K562 (cell line): ENCODE measurements around the gene ZNRF1. TPM values are rescaled to one million over a fixed set of nuclear protein-coding genes. Genes with fewer than 3 reads are reported as not detected.
A peak's percentile ranks its signal among the peaks of the same experiment; 100 is the strongest.

Experiments
- FOXJ2 ChIP-seq: fragments of 200-800 bp; sonication (Bioruptor generic); IDR thresholded peaks from 2 replicates; pipeline ENCODE4 v1.6.1; 2016; ENCODE audit warnings: missing genetic modification characterization, missing compliant biosample characterization
- GMEB1 ChIP-seq: fragments of 250-450 bp; sonication (Bioruptor Pico); IDR thresholded peaks from 2 replicates; pipeline ENCODE4 v1.4.0; 2020; ENCODE audit warnings: mild to moderate bottlenecking
- GTF2F1 ChIP-seq: IDR thresholded peaks from 2 replicates; pipeline ENCODE4 v1.6.1; 2011; ENCODE audit warnings: low read depth, low read length, improper control_type of control experiment
- HOXB6 ChIP-seq: fragments of 250-450 bp; sonication (Bioruptor Pico); IDR thresholded peaks from 2 replicates; pipeline ENCODE4 v1.5.1; 2022; ENCODE audit warnings: mild to moderate bottlenecking, borderline replicate concordance
- MYBL2 ChIP-seq, 2 experiments: fragments of 450-650 bp in 1 of 2; sonication (generic) in 1 of 2; formaldehyde crosslinking in 1 of 2; IDR thresholded peaks; 2 replicates each; pipeline versions ENCODE4 v1.6.1 to v1.8.1; 2017 to 2022; ENCODE audit warnings: borderline replicate concordance in 1 of 2, inconsistent platforms in 1 of 2, low read depth in 1 of 2, mild to moderate bottlenecking in 1 of 2, missing genetic modification reagents in 1 of 2, moderate library complexity in 1 of 2
- NR3C1 ChIP-seq: sonication (generic); formaldehyde crosslinking; IDR thresholded peaks from 2 replicates; pipeline ENCODE4 v1.8.1; 2022; ENCODE audit warnings: missing genetic modification reagents
- PHTF2 ChIP-seq: fragments of 250-450 bp; sonication (Bioruptor Pico); IDR thresholded peaks from 2 replicates; pipeline ENCODE4 v1.5.0; 2021; ENCODE audit warnings: mild to moderate bottlenecking
- PTRF ChIP-seq: fragments of 450-650 bp; IDR thresholded peaks from 2 replicates; pipeline ENCODE4 v1.6.1; 2016; ENCODE audit warnings: mild to moderate bottlenecking, missing genetic modification characterization, missing compliant biosample characterization
- RBM14 ChIP-seq: fragments of 200-400 bp; formaldehyde crosslinking; IDR thresholded peaks from 2 replicates; pipeline ENCODE4 v1.6.1; 2018; ENCODE audit warnings: low read depth, mild to moderate bottlenecking, low read length, moderate library complexity, borderline replicate concordance; ENCODE audit not compliant: insufficient read depth
- SIRT6 ChIP-seq: IDR thresholded peaks from one replicate; pipeline ENCODE4 v1.6.1; 2012; ENCODE audit warnings: low read depth, mild to moderate bottlenecking, control low read depth, inconsistent platforms, low read length, moderate library complexity
- SMC3 ChIP-seq: conservative IDR thresholded peaks from 2 replicates; pipeline ENCODE4 v1.6.1; 2011; ENCODE audit warnings: low read depth, low read length, improper control_type of control experiment; ENCODE audit not compliant: insufficient read depth
- SPI1 ChIP-seq: IDR thresholded peaks from 2 replicates; pipeline ENCODE4 v1.6.1; 2011; ENCODE audit warnings: low read depth, low read length, control low read depth, borderline replicate concordance
- TAF15 ChIP-seq: fragments of 200-400 bp; formaldehyde crosslinking; IDR thresholded peaks from 2 replicates; pipeline ENCODE4 v1.6.1; 2017; ENCODE audit warnings: mild to moderate bottlenecking, low read depth, low read length, moderate library complexity
- U2AF2 ChIP-seq: fragments of 200-400 bp; formaldehyde crosslinking; optimal IDR thresholded peaks from 2 replicates; pipeline ENCODE3; 2017; ENCODE audit warnings: low read depth, mild to moderate bottlenecking, low read length
- ZC3H11A ChIP-seq: IDR thresholded peaks from 2 replicates; pipeline ENCODE4 v1.6.1; 2012; ENCODE audit warnings: low read depth, low read length, improper control_type of control experiment
- ZFPM2 ChIP-seq: fragments of 250-450 bp; sonication (Bioruptor Pico); IDR thresholded peaks from 2 replicates; pipeline ENCODE4 v1.5.1; 2022; ENCODE audit warnings: mild to moderate bottlenecking
- ZHX1 ChIP-seq: fragments of 150-350 bp; conservative IDR thresholded peaks from 2 replicates; pipeline ENCODE4 v1.6.1; 2014; ENCODE audit warnings: low read length
- ZNF184 ChIP-seq: sonication (generic); formaldehyde crosslinking; IDR thresholded peaks from 2 replicates; pipeline ENCODE4 v1.5.0; 2020; ENCODE audit warnings: missing genetic modification reagents
- ZNF583 ChIP-seq: fragments of 250-450 bp; sonication (Bioruptor Pico); IDR thresholded peaks from 2 replicates; pipeline ENCODE4 v1.4.0; 2020
- ZNF79 ChIP-seq: fragments of 250-450 bp; sonication (Bioruptor Pico); IDR thresholded peaks from 2 replicates; pipeline ENCODE4 v1.4.0; 2020; ENCODE audit warnings: low read depth, mild to moderate bottlenecking, moderate library complexity
- polyA plus RNA-seq, 8 experiments: library from polyadenylated mRNA; depleted of rRNA in 4 of 8; stranded (reverse) in 5 of 8; unstranded in 3 of 8; fragments of >200 nt; fragmentation: Nextera tagmentation in 2 of 8; fragmentation: Illumina TruSeq in 1 of 8; extraction: Ambion mirVana in 2 of 8; extraction: Trizol in 1 of 8; gene quantifications; 2 replicates each; pipeline versions ENCODE4 v1.2.1 to v1.2.3, GENCODE V29; 2011 to 2014; ENCODE audit warnings: inconsistent platforms in 1 of 8, missing spikeins in 1 of 8
- total RNA-seq, 7 experiments: library from RNA; depleted of rRNA in 6 of 7; stranded (reverse); fragments of >200 nt in 6 of 7; fragmentation: Illumina TruSeq in 2 of 7; extraction: Trizol in 2 of 7; gene quantifications; 2 replicates each; pipeline versions ENCODE4 v1.2.1 to v1.2.3, GENCODE V29; 2011 to 2021; ENCODE audit warnings: low replicate concordance in 1 of 7
- TF ChIP-seq, protein P1 (sequence below): fragments of 250-450 bp; sonication (Bioruptor Pico); IDR thresholded peaks from 2 replicates; pipeline ENCODE4 v1.8.0; 2022; ENCODE audit warnings: inconsistent platforms

ZNRF1 gene
- total and polyA plus RNA-seq, 9 of the 15 experiments (the other 6 are each of a cell fraction or from before 2014, with no cell fraction given) = 9.5 to 37.7 (median 20.0) TPM

GRCh38 chr16:75043175-75043895 lies 44.5 kb downstream of the ZNRF1 start (continued):
- TF ChIP-seq ZHX1 (no peak), ZFPM2 (CRISPR knock-in tag) (no peak), SPI1 (peak; percentile 68), ZNF184 (CRISPR knock-in tag) (no peak), ZNF583 (no peak), U2AF2 (no peak), RBM14 (no peak), ZNF79 (CRISPR knock-in tag) (no peak), ZC3H11A (0 out of 2 replicates have a peak, but pooled peaks have one; percentile 26), SMC3 (no peak), MYBL2 (IDR thresholded peaks at IDR 0.05; ENCODE audit: low read depth) (no peak), MYBL2 (CRISPR knock-in tag; IDR thresholded peaks at IDR 0.05; ENCODE audit: borderline replicate concordance) (no peak), GMEB1 (CRISPR knock-in tag) (no peak), PHTF2 (CRISPR knock-in tag) (no peak), NR3C1 (CRISPR knock-in tag) (no peak), FOXJ2 (peak; percentile 74), GTF2F1 (no peak), PTRF (tag) (no peak), HOXB6 (CRISPR knock-in tag) (no peak), SIRT6 (no peak), TAF15 (no peak)
- TF ChIP-seq, protein P1, sequence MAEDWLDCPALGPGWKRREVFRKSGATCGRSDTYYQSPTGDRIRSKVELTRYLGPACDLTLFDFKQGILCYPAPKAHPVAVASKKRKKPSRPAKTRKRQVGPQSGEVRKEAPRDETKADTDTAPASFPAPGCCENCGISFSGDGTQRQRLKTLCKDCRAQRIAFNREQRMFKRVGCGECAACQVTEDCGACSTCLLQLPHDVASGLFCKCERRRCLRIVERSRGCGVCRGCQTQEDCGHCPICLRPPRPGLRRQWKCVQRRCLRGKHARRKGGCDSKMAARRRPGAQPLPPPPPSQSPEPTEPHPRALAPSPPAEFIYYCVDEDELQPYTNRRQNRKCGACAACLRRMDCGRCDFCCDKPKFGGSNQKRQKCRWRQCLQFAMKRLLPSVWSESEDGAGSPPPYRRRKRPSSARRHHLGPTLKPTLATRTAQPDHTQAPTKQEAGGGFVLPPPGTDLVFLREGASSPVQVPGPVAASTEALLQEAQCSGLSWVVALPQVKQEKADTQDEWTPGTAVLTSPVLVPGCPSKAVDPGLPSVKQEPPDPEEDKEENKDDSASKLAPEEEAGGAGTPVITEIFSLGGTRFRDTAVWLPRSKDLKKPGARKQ (CRISPR knock-in tag) = no peak
